ENCODE data around the gene LPAR2.
A peak's percentile ranks its signal among the peaks of the same experiment; 100 is the strongest.
"Not testable (repeated sequence)": the region's sequence is repeated elsewhere in the genome, so short reads cannot be mapped to it uniquely, and the experiment has no call there.

Gene LPAR2

DNA sequence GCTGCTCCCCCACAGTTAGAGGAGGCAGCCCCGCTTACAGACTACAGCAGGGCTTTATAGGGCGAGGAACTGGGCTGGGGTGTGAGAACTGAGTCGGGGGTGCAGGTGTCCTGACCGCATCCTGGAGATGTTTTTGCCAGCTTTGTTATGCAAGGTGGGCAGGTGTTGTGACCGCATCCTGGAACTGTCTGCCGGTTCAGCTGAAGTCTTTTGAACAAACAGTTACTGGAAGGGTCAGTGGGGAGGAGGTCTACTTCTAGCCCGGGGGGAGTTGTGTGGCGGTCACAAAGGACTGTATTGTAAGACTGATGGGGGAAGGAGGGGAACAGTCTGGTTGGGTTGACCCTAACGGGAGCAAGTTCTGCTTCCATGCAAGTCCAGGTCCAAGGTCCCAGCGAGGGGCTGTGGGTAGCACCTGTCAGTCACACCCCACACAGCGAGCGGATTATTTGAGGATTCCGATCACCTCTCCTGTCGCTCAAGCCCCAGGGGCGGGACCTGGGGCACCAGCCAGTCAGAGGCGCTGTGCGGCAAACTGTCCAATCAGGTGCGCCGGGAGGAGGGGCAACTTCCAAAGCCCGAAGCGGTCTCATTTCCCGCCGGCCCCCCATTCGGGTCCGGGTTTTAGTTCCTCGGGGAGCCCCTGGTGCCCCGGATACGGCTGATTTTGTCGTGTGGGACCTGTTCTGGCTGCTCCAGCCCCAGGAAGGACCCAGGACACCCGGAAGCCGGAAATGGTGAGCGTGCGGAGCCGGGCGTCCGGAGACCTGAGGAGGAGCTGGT lies 40.4 kb upstream of the LPAR2 start, which contains the start of gene ZNF101:
ZNF101 (plus strand) TSS at position 610 of the 783 bp plus-strand sequence; CDS start at position 735, 125 bp downstream.
- H4K8ac ChIP-seq (ENCODE audit: low read depth, low read length): no peak within 1 kb of the TSS
- H3K27me3 ChIP-seq (ENCODE audit: insufficient read depth, low read length, poor library complexity): no peaks in the 10 kb centered on the region
- peak within 1 kb of the TSS; percentile 84 for H3K4me2 ChIP-seq (ENCODE audit: low read length)
- H3K18ac ChIP-seq (ENCODE audit: low read length): peak within 1 kb of the TSS; percentile 91
- peak within 1 kb of the TSS; percentile 93 for H3K9ac ChIP-seq (ENCODE audit: low read length)
- H3K4ac ChIP-seq (ENCODE audit: low read depth, low read length): peak within 1 kb of the TSS; percentile 28
- peaks cover 12% of the 10 kb centered on the region for H3K79me2 ChIP-seq (ENCODE audit: control insufficient read depth, insufficient read depth, low read length)
- no peak within 1 kb of the TSS for H2BK15ac ChIP-seq (replicated peaks; ENCODE audit: low read depth)
- peak within 1 kb of the TSS; percentile 86 for H3K27ac ChIP-seq (ENCODE audit: low read depth, low read length)
- H3K4me3 ChIP-seq (ENCODE audit: low read length): peak within 1 kb of the TSS; percentile 92
- peak; percentile 97 for DNase-seq
- no peak within 1 kb of the TSS for H3K23ac ChIP-seq (ENCODE audit: low read length)
- no peaks in the 10 kb centered on the region for H3K36me3 ChIP-seq (ENCODE audit: control insufficient read depth, insufficient read depth, low read length)
- no peaks in the 10 kb centered on the region for H3K4me1 ChIP-seq (ENCODE audit: control insufficient read depth, low read depth, low read length)
- no peak within 1 kb of the TSS for H4K5ac ChIP-seq (ENCODE audit: low read length)
- peaks cover 3% of the 10 kb centered on the region for H3K79me1 ChIP-seq (ENCODE audit: low read length)
- H2BK120ac ChIP-seq (ENCODE audit: low read depth, low read length): no peak within 1 kb of the TSS
- H2AK5ac ChIP-seq (ENCODE audit: low read length): no peak within 1 kb of the TSS
- no CpG with 5 or more reads among the region's 36 CpGs for WGBS (ENCODE audit: extremely low coverage, insufficient coverage, low lambda C conversion rate)
- peak within 1 kb of the TSS; percentile 96 for H3K56ac ChIP-seq (ENCODE audit: low read length)
- H2BK5ac ChIP-seq (ENCODE audit: low read length): peak within 1 kb of the TSS; percentile 80

- H3K4ac ChIP-seq (ENCODE audit: low read depth, low read length); H2BK120ac ChIP-seq (ENCODE audit: low read depth, low read length); H3K56ac ChIP-seq (ENCODE audit: low read length); H3K27ac ChIP-seq (ENCODE audit: low read depth, low read length); H3K23ac ChIP-seq (ENCODE audit: low read length); H3K4me2 ChIP-seq (ENCODE audit: low read length); H2AK5ac ChIP-seq (ENCODE audit: low read length); H2BK5ac ChIP-seq (ENCODE audit: low read length); H3K18ac ChIP-seq (ENCODE audit: low read length); DNase-seq; H4K8ac ChIP-seq (ENCODE audit: low read depth, low read length); H2BK15ac ChIP-seq (replicated peaks; ENCODE audit: low read depth); H3K27me3 ChIP-seq (ENCODE audit: insufficient read depth, low read length, poor library complexity); H3K9ac ChIP-seq (ENCODE audit: low read length); H3K4me1 ChIP-seq (ENCODE audit: control insufficient read depth, low read depth, low read length); H4K5ac ChIP-seq (ENCODE audit: low read length); H3K4me3 ChIP-seq (ENCODE audit: low read length); H3K36me3 ChIP-seq (ENCODE audit: control insufficient read depth, insufficient read depth, low read length): not testable (repeated sequence)
- WGBS (ENCODE audit: extremely low coverage, insufficient coverage, low lambda C conversion rate): no CpG with 5 or more reads among the region's 22 CpGs
- H3K79me1 ChIP-seq (ENCODE audit: low read length): peaks cover 18% of the 10 kb centered on the region
- H3K79me2 ChIP-seq (ENCODE audit: control insufficient read depth, insufficient read depth, low read length): peaks cover 32% of the 10 kb centered on the region
These were observed 37.5 kb upstream of the LPAR2 start for GRCh38 chr19:19665420-19665948.

- no peaks in the 10 kb centered on the region for H3K27me3 ChIP-seq (ENCODE audit: insufficient read depth, low read length, poor library complexity)
- H2BK5ac ChIP-seq (ENCODE audit: low read length): peak within 1 kb of the TSS; percentile 7
- no peak within 1 kb of the TSS for H2BK120ac ChIP-seq (ENCODE audit: low read depth, low read length)
- peak within 1 kb of the TSS; percentile 94 for H3K9ac ChIP-seq (ENCODE audit: low read length)
- peak within 1 kb of the TSS; percentile 98 for H3K56ac ChIP-seq (ENCODE audit: low read length)
- H3K27ac ChIP-seq (ENCODE audit: low read depth, low read length): peak within 1 kb of the TSS; percentile 69
- peak within 1 kb of the TSS; percentile 52 for H2AK5ac ChIP-seq (ENCODE audit: low read length)
- no CpG with 5 or more reads among the region's 85 CpGs for WGBS (ENCODE audit: extremely low coverage, insufficient coverage, low lambda C conversion rate)
- peaks cover 4% of the 10 kb centered on the region for H3K4me1 ChIP-seq (ENCODE audit: control insufficient read depth, low read depth, low read length)
- peak within 1 kb of the TSS; percentile 42 for H3K4me2 ChIP-seq (ENCODE audit: low read length)
- peak within 1 kb of the TSS; percentile 46 for H3K4ac ChIP-seq (ENCODE audit: low read depth, low read length)
- peaks cover 28% of the 10 kb centered on the region for H3K79me2 ChIP-seq (ENCODE audit: control insufficient read depth, insufficient read depth, low read length)
- H2BK15ac ChIP-seq (replicated peaks; ENCODE audit: low read depth): no peak within 1 kb of the TSS
- H4K5ac ChIP-seq (ENCODE audit: low read length): no peak within 1 kb of the TSS
- peaks cover 7% of the 10 kb centered on the region for H3K36me3 ChIP-seq (ENCODE audit: control insufficient read depth, insufficient read depth, low read length)
- peak within 1 kb of the TSS; percentile 99 for H3K23ac ChIP-seq (ENCODE audit: low read length)
- H3K79me1 ChIP-seq (ENCODE audit: low read length): peaks cover 23% of the 10 kb centered on the region
- H3K4me3 ChIP-seq (ENCODE audit: low read length): peak within 1 kb of the TSS; percentile 90
- peak within 1 kb of the TSS; percentile 72 for H3K18ac ChIP-seq (ENCODE audit: low read length)
- no peak within 1 kb of the TSS for H4K8ac ChIP-seq (ENCODE audit: low read depth, low read length)
- peak; percentile 98 for DNase-seq
These were observed 35.5 kb upstream of the LPAR2 start, which contains the start of gene ATP13A1 for GRCh38 chr19:19663256-19664120. Gene ATP13A1, minus strand, starts transcription at chr19:19663676. Its CDS starts 10 bp downstream, at chr19:19663666.

GRCh38 chr19:19662871-19663255 lies 34.8 kb upstream of the LPAR2 start:
- Histone ChIP-seq H3K36me3 (ENCODE audit: control insufficient read depth, insufficient read depth, low read length) (peaks cover 11% of the 10 kb centered on the region), H3K9ac (ENCODE audit: low read length) (peak overlapping the region; percentile 94), H3K23ac (ENCODE audit: low read length) (peak overlapping the region; percentile 99), H2BK5ac (ENCODE audit: low read length) (no peak overlapping the region), H3K27ac (ENCODE audit: low read depth, low read length) (no peak overlapping the region), H2BK15ac (replicated peaks; ENCODE audit: low read depth) (no peak overlapping the region), H3K4ac (ENCODE audit: low read depth, low read length) (peak overlapping the region; percentile 46), H3K79me2 (ENCODE audit: control insufficient read depth, insufficient read depth, low read length) (peaks cover 28% of the 10 kb centered on the region), H3K18ac (ENCODE audit: low read length) (no peak overlapping the region), H3K4me3 (ENCODE audit: low read length) (peak overlapping the region; percentile 90), H3K4me2 (ENCODE audit: low read length) (peak overlapping the region; percentile 19), H3K56ac (ENCODE audit: low read length) (peak overlapping the region; percentile 98), H4K8ac (ENCODE audit: low read depth, low read length) (no peak overlapping the region), H2AK5ac (ENCODE audit: low read length) (peak overlapping the region; percentile 52), H4K5ac (ENCODE audit: low read length) (no peak overlapping the region), H3K79me1 (ENCODE audit: low read length) (peaks cover 25% of the 10 kb centered on the region), H2BK120ac (ENCODE audit: low read depth, low read length) (no peak overlapping the region), H3K27me3 (ENCODE audit: insufficient read depth, low read length, poor library complexity) (no peaks in the 10 kb centered on the region), H3K4me1 (ENCODE audit: control insufficient read depth, low read depth, low read length) (peaks cover 4% of the 10 kb centered on the region)
- no peak for DNase-seq
- WGBS (ENCODE audit: extremely low coverage, insufficient coverage, low lambda C conversion rate): no CpG with 5 or more reads among the region's 17 CpGs

GRCh38 chr19:19662344-19662743 lies 34.3 kb upstream of the LPAR2 start:
- Histone ChIP-seq H3K79me2 (ENCODE audit: control insufficient read depth, insufficient read depth, low read length) (peaks cover 28% of the 10 kb centered on the region), H4K8ac (ENCODE audit: low read depth, low read length) (no peak overlapping the region), H4K5ac (ENCODE audit: low read length) (no peak overlapping the region), H2AK5ac (ENCODE audit: low read length) (no peak overlapping the region), H2BK120ac (ENCODE audit: low read depth, low read length) (no peak overlapping the region), H3K27me3 (ENCODE audit: insufficient read depth, low read length, poor library complexity) (no peaks in the 10 kb centered on the region), H3K56ac (ENCODE audit: low read length) (peak overlapping the region; percentile 98), H3K4me2 (ENCODE audit: low read length) (peak overlapping the region; percentile 19), H2BK5ac (ENCODE audit: low read length) (no peak overlapping the region), H3K4ac (ENCODE audit: low read depth, low read length) (no peak overlapping the region), H3K79me1 (ENCODE audit: low read length) (peaks cover 25% of the 10 kb centered on the region), H2BK15ac (replicated peaks; ENCODE audit: low read depth) (no peak overlapping the region), H3K23ac (ENCODE audit: low read length) (no peak overlapping the region), H3K18ac (ENCODE audit: low read length) (no peak overlapping the region), H3K27ac (ENCODE audit: low read depth, low read length) (no peak overlapping the region), H3K4me3 (ENCODE audit: low read length) (no peak overlapping the region), H3K36me3 (ENCODE audit: control insufficient read depth, insufficient read depth, low read length) (peaks cover 13% of the 10 kb centered on the region), H3K4me1 (ENCODE audit: control insufficient read depth, low read depth, low read length) (peaks cover 4% of the 10 kb centered on the region), H3K9ac (ENCODE audit: low read length) (peak overlapping the region; percentile 94)
- no CpG with 5 or more reads among the region's 8 CpGs for WGBS (ENCODE audit: extremely low coverage, insufficient coverage, low lambda C conversion rate)
- DNase-seq: no peak
